Anterior cingulate cortex (tissue), 58 donors: ENCODE data around the gene CHCHD4.
"Not testable (repeated sequence)": the region's sequence is repeated elsewhere in the genome, so short reads cannot be mapped to it uniquely, and the experiment has no call there.

Experiments used
- DNase-seq, 58 donors: peaks; one replicate each; lab custom pipeline; 2025; lab: John Stamatoyannopoulos, UW

The CHCHD4 gene

DNA sequence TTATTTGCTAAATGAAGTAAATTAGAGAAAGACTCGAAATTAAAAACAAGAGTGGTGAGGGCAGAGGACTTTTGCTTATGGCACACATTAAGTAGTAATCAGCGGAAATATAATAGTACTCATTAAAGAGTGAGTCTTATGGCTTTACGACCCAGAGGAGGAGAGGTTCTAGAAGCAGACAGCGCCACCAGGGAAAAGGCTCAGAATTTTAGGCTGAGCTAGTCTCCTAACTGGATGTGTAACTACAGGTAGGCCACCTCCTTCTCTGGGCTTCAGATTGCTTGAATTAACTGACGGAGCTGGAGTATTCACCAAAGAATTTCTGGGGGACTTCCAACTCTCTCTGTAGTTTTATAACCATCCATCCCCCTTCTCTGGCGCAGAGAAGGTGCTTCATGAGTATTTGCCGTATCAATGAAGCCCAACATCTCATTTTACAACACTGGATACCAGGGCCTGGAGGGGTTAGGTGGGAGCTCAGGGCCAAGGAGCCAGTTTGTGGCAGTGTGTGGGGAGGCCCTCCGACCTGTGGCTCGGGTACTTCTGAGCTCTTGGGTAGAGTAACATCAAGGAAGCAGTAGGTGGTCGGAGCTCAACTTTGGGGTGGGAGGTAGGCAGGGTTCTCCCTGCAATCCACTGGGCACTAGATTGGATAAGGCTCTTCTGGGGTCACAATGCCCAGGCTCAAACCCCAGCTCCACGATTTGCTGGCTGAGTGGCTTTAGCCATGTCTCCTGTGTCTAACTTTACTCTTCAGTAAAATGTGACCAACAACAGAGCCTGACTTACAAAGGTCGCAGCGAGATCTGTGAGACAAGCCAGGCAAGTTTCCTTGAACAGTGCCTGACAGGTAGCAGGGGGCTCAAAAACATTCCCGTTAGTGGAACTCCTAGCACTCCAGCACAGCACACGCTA, 1.1 kb downstream of the CHCHD4 start:
- DNase-seq: no peak

DNA sequence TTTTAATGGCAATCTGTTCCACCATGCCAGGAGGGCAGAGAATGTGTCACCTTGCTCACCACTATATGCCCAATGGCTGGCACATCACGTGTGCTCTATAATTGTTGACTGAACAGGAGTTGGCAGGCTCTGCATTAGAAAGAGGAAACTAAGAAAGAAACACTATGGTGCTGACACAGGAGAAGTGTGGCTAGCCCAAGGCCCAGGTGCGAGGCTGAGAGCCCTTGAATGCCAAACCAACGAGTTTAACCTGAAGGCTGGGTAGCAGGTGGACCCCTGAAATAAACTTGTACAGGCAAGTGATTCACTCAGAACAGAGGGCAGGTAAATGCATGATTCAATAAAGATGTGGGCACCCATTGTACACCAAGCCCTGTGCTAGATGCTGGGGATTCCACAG, 2.4 kb downstream of the CHCHD4 start:
- no peak for DNase-seq

GRCh38 chr3:14121859-14122258, 2.8 kb downstream of the CHCHD4 start:
- no peak for DNase-seq

DNA sequence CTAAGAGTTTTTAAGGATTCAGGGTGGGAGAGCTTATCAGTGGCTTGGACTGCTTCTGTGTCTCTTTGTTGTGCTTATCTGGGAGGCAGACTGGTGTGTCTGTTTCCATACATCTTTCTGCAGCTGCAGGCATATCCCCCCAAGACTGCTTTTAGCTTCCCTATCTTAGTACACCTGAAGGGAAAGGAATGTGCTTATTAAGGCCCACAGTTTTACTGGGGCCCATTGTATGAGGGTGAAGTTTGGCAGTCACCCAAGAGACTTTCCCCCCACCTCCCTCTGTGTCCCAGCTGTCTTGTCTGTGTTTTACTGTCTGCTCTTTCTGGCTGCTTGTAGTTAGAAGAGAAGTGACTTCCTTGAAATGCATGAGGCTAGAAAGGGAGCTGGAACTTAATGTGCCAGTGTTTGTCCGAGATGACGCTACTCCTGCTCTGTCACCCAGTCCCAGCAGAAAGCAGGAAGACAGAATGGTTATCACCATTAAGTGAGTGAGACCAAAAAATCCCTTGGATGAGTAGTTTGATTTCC, 3.7 kb downstream of the CHCHD4 start:
- DNase-seq: not testable (repeated sequence)

- no peak for DNase-seq
Observed at GRCh38 chr3:14120111-14120920, 4.4 kb downstream of the CHCHD4 start.

DNA sequence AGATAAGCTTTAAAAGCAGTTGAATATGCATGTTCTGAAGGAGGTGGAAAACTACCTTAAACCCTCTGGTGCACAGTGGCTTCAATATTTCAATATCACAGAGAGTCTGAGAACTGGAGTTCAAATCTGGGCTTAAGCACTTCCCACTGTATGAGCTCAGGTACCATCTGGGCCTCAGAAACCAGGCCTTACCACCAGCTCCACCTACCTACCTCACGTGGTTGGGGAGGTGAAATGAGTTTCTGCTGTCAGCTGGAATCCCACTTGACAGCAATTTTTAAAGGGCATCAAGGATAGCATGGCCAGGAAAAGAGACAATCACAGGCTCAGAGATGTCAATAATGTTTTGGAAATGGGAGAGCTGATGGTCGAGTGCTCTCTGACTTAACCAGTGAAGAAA, 5.0 kb downstream of the CHCHD4 start:
- DNase-seq: no peak

DNA sequence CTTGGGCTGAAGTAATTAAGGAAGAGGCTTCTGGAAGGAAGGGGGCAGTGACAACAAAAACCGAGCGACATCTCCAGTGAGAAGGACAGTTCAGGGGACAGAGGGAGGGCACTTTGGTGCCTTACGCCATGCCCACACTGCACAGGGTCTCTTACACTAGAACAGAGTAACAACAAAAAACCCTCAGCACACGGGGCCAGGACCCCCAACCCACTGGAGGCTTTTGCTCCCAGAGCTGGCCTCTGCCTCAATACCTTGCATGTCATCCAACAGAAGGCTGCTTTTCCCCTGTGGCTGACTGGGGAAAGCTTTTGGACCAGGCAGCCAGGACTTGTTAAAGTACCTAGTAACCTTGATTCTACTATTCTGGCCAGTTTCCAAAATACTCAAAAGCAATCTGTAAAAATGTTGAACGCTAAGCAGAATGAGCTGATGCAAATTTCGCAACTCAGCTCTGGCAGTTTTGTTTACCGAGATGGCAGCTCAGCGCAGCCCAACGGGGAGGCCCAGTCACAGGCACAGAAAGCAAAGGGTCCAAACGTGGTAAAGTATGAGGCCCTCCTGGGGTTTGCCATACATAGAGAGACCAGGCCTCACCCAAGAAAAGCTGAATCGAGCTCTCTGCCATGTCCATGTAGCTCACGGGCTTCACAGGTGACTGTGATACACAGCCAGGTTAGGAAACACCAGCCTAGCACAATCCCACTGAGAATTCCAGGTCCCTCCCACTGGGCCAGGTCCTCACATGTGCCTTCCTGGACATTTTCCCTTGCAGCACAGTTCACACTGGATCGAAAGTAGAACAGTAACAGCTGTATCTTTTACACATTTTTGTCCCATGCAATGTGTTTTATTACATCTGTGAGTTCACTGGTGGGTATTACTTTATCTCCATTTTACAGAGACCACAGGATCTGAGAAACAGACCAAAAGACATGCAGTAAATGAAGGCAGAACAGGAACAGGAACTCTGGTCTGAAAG, 6.0 kb downstream of the CHCHD4 start:
- DNase-seq: no peak

GRCh38 chr3:14117468-14118399, 6.9 kb downstream of the CHCHD4 start:
- no peak for DNase-seq

- no peak for DNase-seq
Observed at GRCh38 chr3:14113965-14114635, 10.6 kb downstream of the CHCHD4 start.

DNA sequence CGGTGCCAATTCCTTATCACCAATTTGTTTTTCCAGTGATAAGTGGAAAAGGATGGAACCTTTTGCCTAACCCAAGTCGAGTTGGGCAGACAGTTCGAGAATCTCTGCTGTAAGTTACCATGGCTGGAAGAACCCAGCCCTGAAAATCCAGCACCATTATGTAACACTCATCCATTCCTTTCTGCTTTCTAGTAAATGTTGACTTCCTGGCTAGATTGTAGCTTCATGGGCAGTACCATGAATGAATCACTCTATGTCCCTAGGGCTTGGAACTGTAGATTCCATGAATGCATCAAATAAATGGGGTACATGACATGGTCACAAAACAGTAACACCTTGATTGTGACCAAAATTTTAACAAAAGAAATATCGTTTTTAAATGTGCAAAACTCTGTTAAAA, 14.0 kb downstream of the CHCHD4 start:
- DNase-seq: no peak

- DNase-seq: not testable (repeated sequence)
Observed at GRCh38 chr3:14109821-14110220, 14.8 kb downstream of the CHCHD4 start.

GRCh38 chr3:14097616-14098391, 26.9 kb downstream of the CHCHD4 start:
- DNase-seq: no peak

DNA sequence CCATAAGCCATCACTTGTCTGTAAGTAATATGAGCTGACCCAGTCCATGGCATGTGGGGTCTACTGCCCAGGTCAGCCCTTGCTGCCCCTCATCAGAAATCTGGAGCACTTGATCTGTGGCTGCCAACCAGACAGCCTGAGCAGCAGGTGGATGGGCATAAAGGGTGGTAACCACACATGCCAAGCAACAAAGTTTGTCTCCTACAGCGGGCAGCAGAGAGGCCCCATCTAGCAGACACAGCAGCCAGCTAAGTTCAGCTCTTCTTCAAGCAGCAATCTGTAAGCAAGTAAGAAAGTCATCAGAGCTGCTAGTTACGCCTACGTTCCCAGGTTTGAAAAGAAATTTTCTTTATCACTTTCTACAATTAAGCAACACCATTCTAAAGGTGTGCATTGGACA, 27.9 kb downstream of the CHCHD4 start:
- no peak for DNase-seq

DNA sequence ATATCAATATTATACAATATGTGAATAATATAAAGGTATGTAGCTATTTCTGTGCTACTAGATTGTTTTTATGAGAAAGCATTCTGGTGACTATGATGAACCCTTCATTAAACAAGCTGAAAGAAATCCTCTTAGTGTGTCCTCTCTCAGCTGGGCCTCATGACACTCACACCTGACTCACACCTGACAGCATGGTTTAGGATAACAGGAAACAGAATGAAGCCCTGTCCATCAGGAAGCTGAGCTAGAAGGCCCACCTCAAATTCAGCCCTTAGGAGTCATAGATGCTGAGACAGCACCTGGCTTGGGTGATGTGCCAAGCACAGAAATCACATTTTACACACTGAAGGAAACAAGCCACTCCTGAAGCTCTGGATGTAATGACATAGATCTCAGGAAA, 30.8 kb downstream of the CHCHD4 start:
- DNase-seq: no peak

DNA sequence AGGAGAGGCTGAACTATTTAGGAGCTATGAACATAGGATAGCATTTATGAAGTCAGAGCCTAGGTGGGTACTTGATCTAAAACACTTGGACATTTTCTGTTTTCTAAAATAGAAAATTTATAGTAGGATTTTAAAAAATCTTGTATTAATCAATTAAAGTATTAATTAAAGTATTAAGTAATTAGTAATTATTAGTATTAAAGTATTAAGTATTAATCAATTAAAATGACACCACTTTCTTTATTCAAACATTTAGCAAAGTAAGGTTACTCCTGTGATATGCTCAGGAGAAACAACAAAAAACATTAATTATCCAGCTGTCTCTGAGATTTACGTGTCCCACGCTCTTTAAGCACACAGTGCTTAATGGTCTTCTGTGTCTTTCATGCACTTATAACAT, 32.2 kb downstream of the CHCHD4 start:
- DNase-seq: no peak

DNA sequence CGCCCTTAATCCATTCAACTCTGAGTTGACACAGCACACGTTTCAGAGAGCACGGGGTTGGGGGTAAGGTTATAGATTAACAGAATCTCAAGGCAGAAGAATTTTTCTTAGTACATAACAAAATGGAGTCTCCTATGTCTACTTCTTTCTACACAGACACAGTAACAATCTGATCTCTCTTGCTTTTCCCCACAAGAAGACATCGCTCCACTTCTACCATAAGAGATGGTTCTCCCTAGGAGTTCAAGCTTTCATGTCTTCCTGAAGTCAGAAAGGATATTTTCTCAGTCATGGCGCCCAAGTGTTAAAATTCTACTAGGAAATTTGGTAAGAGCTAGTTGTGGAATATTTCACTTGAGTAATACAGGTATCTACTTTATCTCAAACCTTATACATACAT, 32.7 kb downstream of the CHCHD4 start:
- DNase-seq: not testable (repeated sequence)

DNA sequence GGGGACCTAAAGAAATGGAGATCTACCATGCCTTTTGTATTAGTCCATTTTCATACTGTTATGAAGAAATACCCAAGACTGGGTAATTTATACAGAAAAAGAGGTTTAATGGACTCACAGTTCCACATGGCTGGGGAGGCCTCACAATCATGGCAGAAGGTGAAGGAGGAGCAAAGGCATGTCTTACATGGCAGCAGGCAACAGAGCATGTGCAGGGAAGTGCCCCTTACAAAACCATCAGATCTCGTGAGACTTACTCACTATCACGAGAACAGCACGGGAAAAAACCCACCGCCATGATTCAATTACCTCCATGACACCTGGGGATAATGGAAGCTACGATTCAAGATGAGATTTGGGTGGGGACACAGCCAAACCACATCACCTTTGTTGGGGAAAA, 37.2 kb downstream of the CHCHD4 start:
- not testable (repeated sequence) for DNase-seq
